Smooth muscle cell (in vitro differentiated cells): ENCODE results near the gene UGT1A5. TPM values are rescaled to one million over a fixed set of nuclear protein-coding genes. Genes with fewer than 3 reads are reported as not detected.

Experiments used
- DNase-seq: peaks from one replicate; lab custom pipeline; 2025; ENCODE audit not compliant: unreplicated experiment; lab: John Stamatoyannopoulos, UW
- H2AFZ ChIP-seq: fragments of 200-600 bp; sonication (generic); 2 replicates; pipeline ENCODE4 v1.6.0; 2016; ENCODE audit warnings: antibody characterized with exemption, low read depth, mild to moderate bottlenecking
- H3F3A ChIP-seq: fragments of 200-600 bp; sonication (generic); 2 replicates; pipeline ENCODE4 v1.6.0; 2017; ENCODE audit warnings: antibody characterized with exemption, low read depth
- H3K27ac ChIP-seq: fragments of 200-600 bp; sonication (generic); 2 replicates; pipeline ENCODE4 v1.5.1; 2016; ENCODE audit warnings: low read depth, mild to moderate bottlenecking
- H3K27me3 ChIP-seq: fragments of 200-600 bp; sonication (generic); 2 replicates; pipeline ENCODE4 v1.6.1; 2016; ENCODE audit warnings: low read depth, mild to moderate bottlenecking
- H3K36me3 ChIP-seq: fragments of 200-600 bp; sonication (generic); 2 replicates; pipeline ENCODE4 v1.5.1; 2016; ENCODE audit warnings: low read depth
- H3K4me1 ChIP-seq: fragments of 200-600 bp; sonication (generic); 2 replicates; pipeline ENCODE4 v1.5.1; 2016; ENCODE audit warnings: low read depth
- H3K4me2 ChIP-seq: fragments of 200-600 bp; sonication (generic); 2 replicates; pipeline ENCODE4 v1.6.0; 2016; ENCODE audit warnings: mild to moderate bottlenecking
- H3K4me3 ChIP-seq: fragments of 200-600 bp; sonication (generic); 2 replicates; pipeline ENCODE4 v1.5.1; 2016; ENCODE audit warnings: mild to moderate bottlenecking
- H3K79me2 ChIP-seq: fragments of 200-600 bp; sonication (generic); 2 replicates; pipeline ENCODE4 v1.6.0; 2016; ENCODE audit warnings: low read depth, mild to moderate bottlenecking
- H3K9ac ChIP-seq: fragments of 200-600 bp; sonication (generic); 2 replicates; pipeline ENCODE4 v1.6.0; 2016; ENCODE audit warnings: low read depth
- H3K9me3 ChIP-seq: fragments of 200-600 bp; sonication (generic); replicated peaks from 2 replicates; pipeline ENCODE4 v1.5.1; 2016; ENCODE audit warnings: low read depth
- H4K20me1 ChIP-seq: fragments of 200-600 bp; sonication (generic); 2 replicates; pipeline ENCODE4 v1.6.0; 2016; ENCODE audit warnings: low read depth
- WGBS: methylation state at CpG from one replicate; pipeline ENCODE4 v1.1.7; 2016; ENCODE audit warnings: low lambda C conversion rate; 5-methylcytosine and 5-hydroxymethylcytosine counted together
- polyA plus RNA-seq: library from polyadenylated mRNA; unstranded; fragments of >200 nt; fragmentation: Nextera tagmentation; extraction: Ambion mirVana; gene quantifications from 2 replicates; pipeline ENCODE4 v1.2.1, GENCODE V29; 2016
- total RNA-seq: library from RNA; depleted of rRNA; stranded (reverse); fragments of >200 nt; gene quantifications from 2 replicates; pipeline ENCODE4 v1.2.3, GENCODE V29; 2014
- TF ChIP-seq, protein P1 (sequence below): fragments of 200-600 bp; sonication (generic); IDR thresholded peaks from 2 replicates; pipeline ENCODE4 v1.5.1; 2017; ENCODE audit warnings: borderline replicate concordance, mild to moderate bottlenecking, antibody characterized with exemption; ENCODE audit not compliant: insufficient read depth, poor library complexity, severe bottlenecking

The UGT1A5 gene
- total and polyA plus RNA-seq, 2 experiments from 2014 or later: not detected

DNA sequence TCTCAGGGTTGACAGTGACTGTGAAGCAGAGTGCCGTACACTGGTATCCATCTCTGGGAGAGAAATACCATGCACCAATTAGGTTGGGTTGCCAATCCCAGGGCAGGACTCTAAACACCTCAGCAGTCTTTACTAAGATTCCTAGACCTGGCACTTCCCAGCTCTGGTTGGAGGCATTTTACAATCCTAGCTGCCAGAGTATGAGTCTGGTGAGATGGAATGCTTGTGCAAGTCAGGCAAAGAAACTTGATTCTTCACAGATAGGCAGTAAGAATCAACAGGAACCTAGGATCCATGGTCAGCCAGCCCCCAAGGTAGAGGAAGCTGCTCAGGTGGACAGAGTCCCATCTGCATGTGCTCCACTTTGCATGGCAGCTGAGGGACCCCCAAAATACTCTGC, 6.0 kb upstream of the UGT1A5 start:
- no peaks in the 10 kb centered on the region for H3K4me1 ChIP-seq
- H3K79me2 ChIP-seq: no peaks in the 10 kb centered on the region
- peak overlapping the region; percentile 13 for H3K27ac ChIP-seq
- TF ChIP-seq, protein P1, sequence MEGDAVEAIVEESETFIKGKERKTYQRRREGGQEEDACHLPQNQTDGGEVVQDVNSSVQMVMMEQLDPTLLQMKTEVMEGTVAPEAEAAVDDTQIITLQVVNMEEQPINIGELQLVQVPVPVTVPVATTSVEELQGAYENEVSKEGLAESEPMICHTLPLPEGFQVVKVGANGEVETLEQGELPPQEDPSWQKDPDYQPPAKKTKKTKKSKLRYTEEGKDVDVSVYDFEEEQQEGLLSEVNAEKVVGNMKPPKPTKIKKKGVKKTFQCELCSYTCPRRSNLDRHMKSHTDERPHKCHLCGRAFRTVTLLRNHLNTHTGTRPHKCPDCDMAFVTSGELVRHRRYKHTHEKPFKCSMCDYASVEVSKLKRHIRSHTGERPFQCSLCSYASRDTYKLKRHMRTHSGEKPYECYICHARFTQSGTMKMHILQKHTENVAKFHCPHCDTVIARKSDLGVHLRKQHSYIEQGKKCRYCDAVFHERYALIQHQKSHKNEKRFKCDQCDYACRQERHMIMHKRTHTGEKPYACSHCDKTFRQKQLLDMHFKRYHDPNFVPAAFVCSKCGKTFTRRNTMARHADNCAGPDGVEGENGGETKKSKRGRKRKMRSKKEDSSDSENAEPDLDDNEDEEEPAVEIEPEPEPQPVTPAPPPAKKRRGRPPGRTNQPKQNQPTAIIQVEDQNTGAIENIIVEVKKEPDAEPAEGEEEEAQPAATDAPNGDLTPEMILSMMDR: no peak
- 75% methylated on average over 1 of the region's 1 CpG for WGBS
- no peaks in the 10 kb centered on the region for H4K20me1 ChIP-seq
- no peak overlapping the region for H3K4me3 ChIP-seq
- no peaks in the 10 kb centered on the region for H3K9me3 ChIP-seq
- H2AFZ ChIP-seq: no peak overlapping the region
- H3K27me3 ChIP-seq: no peaks in the 10 kb centered on the region
- DNase-seq: no peak
- H3K9ac ChIP-seq: no peak overlapping the region
- no peak overlapping the region for H3K4me2 ChIP-seq
- H3K36me3 ChIP-seq: no peaks in the 10 kb centered on the region
- no peaks in the 10 kb centered on the region for H3F3A ChIP-seq

DNA sequence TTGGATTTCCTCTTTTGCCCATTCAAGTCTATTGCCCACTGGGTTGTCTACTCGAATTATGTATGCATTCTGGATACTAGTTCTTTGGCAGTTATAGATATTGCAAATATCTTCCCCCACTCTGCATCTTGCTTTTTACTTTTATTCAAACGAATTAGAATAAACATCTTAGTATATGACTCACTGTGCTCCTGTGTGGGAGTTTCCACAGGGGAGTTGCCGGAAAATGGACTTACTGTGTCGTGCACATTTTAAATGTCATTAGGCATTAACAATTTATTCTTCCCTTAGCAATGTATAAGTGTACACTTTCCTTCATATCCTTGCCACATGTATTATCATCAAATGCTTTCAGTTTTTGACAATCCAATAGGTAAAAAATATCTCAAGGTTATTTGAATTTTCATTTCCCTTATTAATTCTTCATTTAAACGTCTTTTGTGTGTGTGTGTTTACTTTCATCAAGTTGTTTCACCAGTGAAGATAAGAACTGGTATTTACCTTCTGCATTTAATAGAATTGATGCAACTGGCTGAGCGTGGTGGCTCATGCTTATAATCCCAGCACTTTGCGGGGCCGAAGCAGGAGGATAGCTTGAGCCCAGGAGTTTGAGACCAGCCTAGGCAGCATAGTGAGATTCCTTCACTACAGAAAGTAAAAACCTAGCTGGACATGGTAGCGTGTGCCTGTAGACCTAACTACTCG, 4.6 kb upstream of the UGT1A5 start:
- no peak for DNase-seq
- 40% methylated on average over 10 of the region's 10 CpGs for WGBS

DNA sequence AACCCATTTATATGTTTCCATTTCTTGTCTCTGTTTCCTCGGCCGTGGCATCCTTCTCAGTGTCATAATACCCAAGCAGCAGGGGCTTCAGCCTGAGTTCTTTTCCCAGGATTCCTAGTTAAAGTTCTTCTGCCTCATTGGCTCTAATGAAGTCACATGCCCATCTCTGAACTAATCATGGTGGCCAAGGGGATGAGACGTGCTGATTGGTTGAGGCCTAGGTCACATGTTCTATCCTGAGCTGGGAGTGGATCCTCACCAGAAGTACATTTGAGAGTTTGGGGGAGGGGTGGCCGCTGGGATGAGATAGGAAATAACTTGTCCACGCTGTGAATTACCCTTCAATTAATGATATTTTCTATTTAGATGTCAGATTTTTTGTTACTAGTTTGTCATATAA, 3.8 kb upstream of the UGT1A5 start:
- no peak for DNase-seq
- no peaks in the 10 kb centered on the region for H4K20me1 ChIP-seq
- H2AFZ ChIP-seq: no peak overlapping the region
- TF ChIP-seq, protein P1: no peak
- WGBS: 96% methylated on average over 5 of the region's 5 CpGs
- H3K4me3 ChIP-seq: no peak overlapping the region
- H3K36me3 ChIP-seq: no peaks in the 10 kb centered on the region
- H3F3A ChIP-seq: no peaks in the 10 kb centered on the region
- no peaks in the 10 kb centered on the region for H3K27me3 ChIP-seq
- H3K4me2 ChIP-seq: no peak overlapping the region
- no peak overlapping the region for H3K27ac ChIP-seq
- H3K4me1 ChIP-seq: no peaks in the 10 kb centered on the region
- no peaks in the 10 kb centered on the region for H3K9me3 ChIP-seq
- no peaks in the 10 kb centered on the region for H3K79me2 ChIP-seq
- H3K9ac ChIP-seq: no peak overlapping the region

More for the DNA sequence above, 4.6 kb upstream of the UGT1A5 start:
- Histone ChIP-seq H3K79me2 (no peaks in the 10 kb centered on the region), H3K9ac (no peak overlapping the region), H2AFZ (peak overlapping the region; percentile 56), H3K27ac (peak overlapping the region; percentile 51), H3K9me3 (no peaks in the 10 kb centered on the region), H3K36me3 (no peaks in the 10 kb centered on the region), H3K27me3 (no peaks in the 10 kb centered on the region), H3F3A (no peaks in the 10 kb centered on the region), H3K4me1 (no peaks in the 10 kb centered on the region), H3K4me3 (no peak overlapping the region), H3K4me2 (peak overlapping the region; percentile 64), H4K20me1 (no peaks in the 10 kb centered on the region)
- TF ChIP-seq, protein P1: no peak
